Panc1 (cell line): ENCODE measurements around the gene MRPL24. TPM values are rescaled to one million over a fixed set of nuclear protein-coding genes. Genes with fewer than 3 reads are reported as not detected.
A peak's percentile ranks its signal among the peaks of the same experiment; 100 is the strongest.

ENCODE experiments used
- ATAC-seq: fragments of 200-7000 bp; cut with Tn5 transposase; 2 replicates; pipeline ENCODE4 v1.9.1; 2020; ENCODE audit warnings: mild to moderate bottlenecking, moderate library complexity
- BruUV-seq: library from RNA; stranded (reverse); fragments of 400-500 nt; replicated peaks from 2 replicates; lab custom pipeline; 2021; lab: Mats Ljungman, UMichigan
- CTCF ChIA-PET: fragments of 300-600 bp; sonication (Branson Sonifier 250); formaldehyde crosslinking; loops from one replicate; lab custom pipeline; 2022; ENCODE audit warnings: antibody characterized with exemption; lab: Charles Lee
- POLR2A ChIA-PET: fragments of 300-600 bp; sonication (Branson Sonifier 250); formaldehyde crosslinking; loops from one replicate; lab custom pipeline; 2022; ENCODE audit warnings: antibody characterized with exemption; lab: Charles Lee
- DNase-seq: peaks from one replicate; pipeline ENCODE4 v3.0.0-alpha.2; 2010; ENCODE audit warnings: low read depth, low spot score
- H3K27ac ChIP-seq: 2 replicates; pipeline ENCODE4 v1.5.1; 2011; ENCODE audit warnings: mild to moderate bottlenecking, low read length, inconsistent platforms
- H3K27me3 ChIP-seq: fragments of 200-500 bp; sonication (Bioruptor generic); 2 replicates; pipeline ENCODE4 v1.6.0; 2014; ENCODE audit warnings: low read length, inconsistent platforms; ENCODE audit not compliant: control insufficient read depth, insufficient read depth
- H3K36me3 ChIP-seq: fragments of 200-500 bp; sonication (Bioruptor generic); 2 replicates; pipeline ENCODE4 v1.5.1; 2014; ENCODE audit warnings: inconsistent platforms, mild to moderate bottlenecking, low read length, moderate library complexity; ENCODE audit not compliant: control insufficient read depth, insufficient read depth
- H3K4me1 ChIP-seq: 2 replicates; pipeline ENCODE4 v1.5.1; 2011; ENCODE audit warnings: inconsistent platforms, mild to moderate bottlenecking, low read length, moderate library complexity; ENCODE audit not compliant: control insufficient read depth, insufficient read depth
- H3K4me3 ChIP-seq, 2 experiments: 2 replicates each; pipeline ENCODE4 v1.5.1; 2011 to 2012; ENCODE audit warnings: low read depth in 2 of 2, low read length in 2 of 2, mild to moderate bottlenecking in 2 of 2, inconsistent platforms in 1 of 2, moderate library complexity in 1 of 2
- H3K9me3 ChIP-seq: fragments of 200-500 bp; sonication (Bioruptor generic); 2 replicates; pipeline ENCODE4 v1.5.1; 2014; ENCODE audit warnings: low read depth, mild to moderate bottlenecking, inconsistent platforms, low read length, moderate library complexity; ENCODE audit not compliant: control insufficient read depth, insufficient read depth
- POLR2AphosphoS5 ChIP-seq: IDR thresholded peaks from 2 replicates; pipeline ENCODE4 v1.6.1; 2012; ENCODE audit warnings: mild to moderate bottlenecking, low read depth, low read length, moderate library complexity
- SIN3A ChIP-seq: IDR thresholded peaks from 2 replicates; pipeline ENCODE4 v1.6.1; 2012; ENCODE audit warnings: low read depth, mild to moderate bottlenecking, low read length, moderate library complexity, borderline replicate concordance; ENCODE audit not compliant: insufficient read depth
- TCF7L2 ChIP-seq: IDR thresholded peaks from 2 replicates; pipeline ENCODE4 v1.6.1; 2011; ENCODE audit warnings: mild to moderate bottlenecking, low read depth, low read length, inconsistent platforms
- in situ Hi-C: cut with HindIII; loops from 2 replicates; pipeline ENCODE4 v1.10.0; 2016; ENCODE audit warnings: low sequenced_read_pairs, low pct_unique_long_range_greater_than_20kb
- intact Hi-C: fragments of 100-400 bp; cut with micrococcal nuclease; formaldehyde crosslinking; loops from one replicate; pipeline ENCODE4 v1.10.0; 2022; ENCODE audit not compliant: unreplicated experiment
- total RNA-seq: library from RNA; stranded (reverse); gene quantifications from one replicate; pipeline ENCODE4 v1.2.1, GENCODE V29; 2021; ENCODE audit not compliant: unreplicated experiment
- TF ChIP-seq, protein P1 (sequence below): fragments of 450-650 bp; IDR thresholded peaks from 2 replicates; pipeline ENCODE4 v1.5.1; 2017; ENCODE audit warnings: mild to moderate bottlenecking
- TF ChIP-seq, protein P2 (sequence below), 2 experiments: IDR thresholded peaks; 2 replicates each; pipeline ENCODE4 v1.6.1; 2011 to 2012; ENCODE audit warnings: low read depth in 2 of 2, control low read depth in 1 of 2, low read length in 1 of 2, mild to moderate bottlenecking in 1 of 2, moderate library complexity in 1 of 2; ENCODE audit not compliant: insufficient read depth in 1 of 2

MRPL24 gene
- total RNA-seq, 1 experiment from 2014 or later = 80.4 TPM

DNA sequence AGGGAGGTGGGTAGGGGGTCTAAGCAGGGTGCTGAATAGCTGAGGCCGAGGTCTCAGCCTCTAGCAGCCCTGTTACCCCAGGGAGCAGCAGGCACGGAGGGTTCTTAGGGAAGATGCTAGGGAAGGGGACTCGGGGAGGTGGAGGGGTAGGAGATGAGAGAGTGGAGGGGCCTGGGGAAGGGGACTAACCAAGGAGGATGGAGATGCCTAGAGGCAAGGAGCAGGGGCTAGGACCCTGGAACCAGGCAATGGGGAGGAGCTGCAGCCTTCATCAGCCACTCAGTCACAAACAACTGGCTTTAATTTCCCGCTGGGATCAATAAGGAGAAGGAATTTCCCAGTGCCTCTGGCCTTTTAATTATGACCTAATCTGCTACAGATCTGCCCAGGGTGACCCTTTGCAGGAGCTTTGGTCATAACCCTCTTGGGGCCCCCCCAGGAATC is 32.6 kb downstream of the MRPL24 start:
- in situ Hi-C loops = no loop called here
- Histone ChIP-seq H3K4me1 (peaks cover 74% of the 10 kb centered on the region), H3K9me3 (no peaks in the 10 kb centered on the region), H3K4me3 (no peak overlapping the region), H3K27ac (peak overlapping the region; percentile 93), H3K36me3 (no peaks in the 10 kb centered on the region; the same call in 1 of the 2 replicates), H3K27me3 (no peaks in the 10 kb centered on the region)
- ATAC-seq (no peak), DNase-seq (no peak)
- TF ChIP-seq TCF7L2 = peak; percentile 68
- TF ChIP-seq, protein P1, sequence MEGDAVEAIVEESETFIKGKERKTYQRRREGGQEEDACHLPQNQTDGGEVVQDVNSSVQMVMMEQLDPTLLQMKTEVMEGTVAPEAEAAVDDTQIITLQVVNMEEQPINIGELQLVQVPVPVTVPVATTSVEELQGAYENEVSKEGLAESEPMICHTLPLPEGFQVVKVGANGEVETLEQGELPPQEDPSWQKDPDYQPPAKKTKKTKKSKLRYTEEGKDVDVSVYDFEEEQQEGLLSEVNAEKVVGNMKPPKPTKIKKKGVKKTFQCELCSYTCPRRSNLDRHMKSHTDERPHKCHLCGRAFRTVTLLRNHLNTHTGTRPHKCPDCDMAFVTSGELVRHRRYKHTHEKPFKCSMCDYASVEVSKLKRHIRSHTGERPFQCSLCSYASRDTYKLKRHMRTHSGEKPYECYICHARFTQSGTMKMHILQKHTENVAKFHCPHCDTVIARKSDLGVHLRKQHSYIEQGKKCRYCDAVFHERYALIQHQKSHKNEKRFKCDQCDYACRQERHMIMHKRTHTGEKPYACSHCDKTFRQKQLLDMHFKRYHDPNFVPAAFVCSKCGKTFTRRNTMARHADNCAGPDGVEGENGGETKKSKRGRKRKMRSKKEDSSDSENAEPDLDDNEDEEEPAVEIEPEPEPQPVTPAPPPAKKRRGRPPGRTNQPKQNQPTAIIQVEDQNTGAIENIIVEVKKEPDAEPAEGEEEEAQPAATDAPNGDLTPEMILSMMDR = no peak
- no TSS peak for BruUV-seq
- ChIA-PET CTCF (interaction anchor here (0.6 to 0.9 kb wide), 2 partner anchors 19 to 118 kb away, joined by 3 to 7 read pairs; no protein-coding TSS in a partner anchor), POLR2A (no interaction called here)
- intact Hi-C loops = no loop called here

DNA sequence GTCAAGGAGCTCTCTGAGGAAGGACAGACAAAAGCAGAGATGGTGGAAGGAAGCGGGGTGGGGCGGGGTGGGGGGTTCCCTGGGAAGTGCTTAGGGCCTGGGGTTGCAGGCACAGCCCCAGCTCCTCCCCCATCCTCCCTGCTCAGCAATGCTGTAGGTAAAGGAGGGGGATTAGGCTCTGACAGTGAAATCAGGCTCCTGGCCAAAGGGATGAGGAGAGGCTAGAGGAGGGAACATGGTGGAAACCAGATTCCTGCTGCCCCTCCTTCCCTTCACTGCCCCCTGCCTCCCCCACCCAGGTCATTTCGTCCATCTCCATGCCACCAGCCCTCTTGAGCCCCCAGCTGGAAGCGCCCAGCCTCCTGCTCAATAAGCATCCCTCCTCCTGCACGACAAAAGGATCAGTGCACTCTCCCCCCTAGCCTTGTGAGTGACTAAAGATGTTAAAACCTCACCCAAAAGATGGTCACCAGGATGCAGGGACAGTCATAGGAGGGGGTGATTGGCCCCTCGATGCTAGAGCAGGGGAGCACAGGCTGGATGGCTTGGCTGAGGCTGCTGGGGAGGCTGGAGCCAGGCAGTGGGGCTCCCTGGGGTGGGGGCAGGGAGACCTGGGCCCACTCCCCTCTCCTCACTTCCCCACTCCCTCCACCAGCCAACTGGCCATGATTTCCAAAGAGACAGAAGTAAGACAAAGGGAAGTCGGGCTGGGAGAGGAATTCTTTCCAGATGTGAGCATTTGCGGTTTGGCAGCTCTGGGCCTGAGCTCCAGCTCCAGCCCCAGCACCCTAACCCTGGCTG is 33.3 kb downstream of the MRPL24 start:
- BruUV-seq = no TSS peak
- TF ChIP-seq SIN3A (no peak), POLR2AphosphoS5 (no peak), TCF7L2 (no peak)
- TF ChIP-seq, protein P1 = no peak
- TF ChIP-seq, protein P2, sequence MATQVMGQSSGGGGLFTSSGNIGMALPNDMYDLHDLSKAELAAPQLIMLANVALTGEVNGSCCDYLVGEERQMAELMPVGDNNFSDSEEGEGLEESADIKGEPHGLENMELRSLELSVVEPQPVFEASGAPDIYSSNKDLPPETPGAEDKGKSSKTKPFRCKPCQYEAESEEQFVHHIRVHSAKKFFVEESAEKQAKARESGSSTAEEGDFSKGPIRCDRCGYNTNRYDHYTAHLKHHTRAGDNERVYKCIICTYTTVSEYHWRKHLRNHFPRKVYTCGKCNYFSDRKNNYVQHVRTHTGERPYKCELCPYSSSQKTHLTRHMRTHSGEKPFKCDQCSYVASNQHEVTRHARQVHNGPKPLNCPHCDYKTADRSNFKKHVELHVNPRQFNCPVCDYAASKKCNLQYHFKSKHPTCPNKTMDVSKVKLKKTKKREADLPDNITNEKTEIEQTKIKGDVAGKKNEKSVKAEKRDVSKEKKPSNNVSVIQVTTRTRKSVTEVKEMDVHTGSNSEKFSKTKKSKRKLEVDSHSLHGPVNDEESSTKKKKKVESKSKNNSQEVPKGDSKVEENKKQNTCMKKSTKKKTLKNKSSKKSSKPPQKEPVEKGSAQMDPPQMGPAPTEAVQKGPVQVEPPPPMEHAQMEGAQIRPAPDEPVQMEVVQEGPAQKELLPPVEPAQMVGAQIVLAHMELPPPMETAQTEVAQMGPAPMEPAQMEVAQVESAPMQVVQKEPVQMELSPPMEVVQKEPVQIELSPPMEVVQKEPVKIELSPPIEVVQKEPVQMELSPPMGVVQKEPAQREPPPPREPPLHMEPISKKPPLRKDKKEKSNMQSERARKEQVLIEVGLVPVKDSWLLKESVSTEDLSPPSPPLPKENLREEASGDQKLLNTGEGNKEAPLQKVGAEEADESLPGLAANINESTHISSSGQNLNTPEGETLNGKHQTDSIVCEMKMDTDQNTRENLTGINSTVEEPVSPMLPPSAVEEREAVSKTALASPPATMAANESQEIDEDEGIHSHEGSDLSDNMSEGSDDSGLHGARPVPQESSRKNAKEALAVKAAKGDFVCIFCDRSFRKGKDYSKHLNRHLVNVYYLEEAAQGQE (IDR thresholded peaks at IDR 0.05; ENCODE audit: insufficient read depth in 1 of 2, low read depth in 2 of 2, low read length in 1 of 2) = no peak
- Histone ChIP-seq H3K36me3 (no peaks in the 10 kb centered on the region; the same call in 1 of the 2 replicates), H3K27ac (peak overlapping the region; percentile 93), H3K4me1 (peaks cover 76% of the 10 kb centered on the region), H3K27me3 (no peaks in the 10 kb centered on the region), H3K9me3 (no peaks in the 10 kb centered on the region), H3K4me3 (no peak overlapping the region)
- ChIA-PET CTCF (interaction anchor here (0.6 to 3.7 kb wide), 4 partner anchors 17 to 119 kb away, joined by 3 to 96 read pairs (median 16); no protein-coding TSS in a partner anchor), POLR2A (interaction anchor here (0.6 to 1.9 kb wide), 4 partner anchors 12 to 31 kb away, joined by 3 to 7 read pairs (median 5); partner anchors contain the start of genes ISG20L2, METTL25B and NES)
- in situ Hi-C loops (no loop called here), intact Hi-C loops (no loop called here)
- DNase-seq (no peak), ATAC-seq (no peak)
